SK-N-SH treated with all-trans-retinoic acid at 6 μM for 48 hours (cell line): Measurements from ENCODE around the gene MOV10L1.

Source experiments
- ARNTL ChIP-seq: fragments of 450-650 bp; formaldehyde crosslinking; IDR thresholded peaks from 2 replicates; pipeline ENCODE4 v1.5.0; 2020; ENCODE audit warnings: low read depth, mild to moderate bottlenecking, moderate library complexity, borderline replicate concordance
- PATZ1 ChIP-seq: fragments of 250-450 bp; sonication (Bioruptor Pico); IDR thresholded peaks from 2 replicates; pipeline ENCODE4 v1.8.0; 2020; ENCODE audit warnings: mild to moderate bottlenecking, moderate library complexity, borderline replicate concordance
- SNAI2 ChIP-seq: fragments of 250-450 bp; sonication (Bioruptor Pico); IDR thresholded peaks from 2 replicates; pipeline ENCODE4 v1.5.0; 2020; ENCODE audit warnings: mild to moderate bottlenecking, moderate library complexity
- TOX ChIP-seq: fragments of 250-450 bp; sonication (Bioruptor Pico); IDR thresholded peaks from 2 replicates; pipeline ENCODE4 v1.8.0; 2021; ENCODE audit warnings: mild to moderate bottlenecking, moderate library complexity, borderline replicate concordance
- ZFP30 ChIP-seq: fragments of 450-650 bp; formaldehyde crosslinking; IDR thresholded peaks from 2 replicates; pipeline ENCODE4 v1.5.0; 2022; ENCODE audit warnings: mild to moderate bottlenecking, moderate library complexity

- no peak for TF ChIP-seq TOX
- no peak for TF ChIP-seq PATZ1
- no peak for TF ChIP-seq SNAI2 (CRISPR knock-in tag)
- TF ChIP-seq ZFP30 = no peak
- no peak for TF ChIP-seq ARNTL (CRISPR knock-in tag)
Measured at GRCh38 chr22:50186761-50187523, 97.1 kb downstream of the MOV10L1 start.
